H4 (cell line): ENCODE data around the gene AGPAT3. TPM values are rescaled to one million over a fixed set of nuclear protein-coding genes. Genes with fewer than 3 reads are reported as not detected.

Experiments
- DNase-seq: peaks from one replicate; pipeline ENCODE4 v3.0.0-alpha.2; 2015; ENCODE audit warnings: low spot score
- total RNA-seq: library from RNA; depleted of rRNA; stranded (reverse); fragments of >200 nt; shearing (Covaris generic); gene quantifications from 2 replicates; pipeline ENCODE4 v1.2.3, GENCODE V29; 2014

AGPAT3 gene
- total RNA-seq, 1 experiment from 2014 or later = 29.4 TPM

DNA sequence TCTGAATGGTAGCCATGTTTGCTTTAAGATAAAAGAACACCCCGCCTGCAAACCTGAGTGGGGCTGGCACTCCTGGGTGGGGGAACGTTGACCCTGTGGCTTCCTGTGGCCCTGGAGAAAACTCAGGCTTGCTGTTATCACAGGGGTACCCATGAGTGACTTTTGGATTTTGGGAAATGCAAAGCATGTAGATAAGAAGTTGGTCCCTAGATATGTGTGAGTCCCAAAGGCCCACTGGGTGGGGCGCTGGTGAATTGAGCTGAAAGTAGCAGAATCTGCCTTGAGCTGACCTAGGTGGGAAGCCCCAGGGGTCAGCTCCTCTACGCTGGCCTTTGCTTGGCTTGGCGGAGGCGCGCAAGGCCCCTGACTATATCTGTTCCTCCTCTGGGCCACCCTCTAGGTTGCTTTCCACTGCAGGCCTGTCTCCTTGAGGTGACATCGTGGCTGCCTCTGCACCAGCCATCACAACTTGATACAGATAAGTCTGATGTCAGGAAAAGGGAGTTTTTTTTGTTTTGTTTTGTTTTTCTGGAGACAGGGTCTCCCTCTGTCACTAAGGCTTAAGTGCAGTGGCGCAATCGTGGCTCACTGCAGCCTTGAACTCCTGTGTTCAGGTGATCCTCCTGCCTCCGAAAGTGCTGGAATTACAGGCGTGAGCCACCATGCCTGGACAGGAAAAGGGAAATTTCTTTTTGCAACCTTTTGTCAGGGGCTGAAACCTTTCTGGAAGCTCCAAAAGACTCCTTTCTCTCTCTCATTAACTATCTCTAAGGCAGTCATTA is 72.2 kb downstream of the AGPAT3 start:
- no peak for DNase-seq

GRCh38 chr21:43937891-43938309 is 72.9 kb downstream of the AGPAT3 start:
- no peak for DNase-seq

GRCh38 chr21:43938751-43939442 is 73.9 kb downstream of the AGPAT3 start:
- peak; percentile 53 for DNase-seq

GRCh38 chr21:43939443-43940328 is 74.7 kb downstream of the AGPAT3 start:
- DNase-seq = no peak

GRCh38 chr21:43940329-43941050 is 75.5 kb downstream of the AGPAT3 start:
- DNase-seq = no peak

GRCh38 chr21:43942201-43942600 is 77.2 kb downstream of the AGPAT3 start:
- DNase-seq = no peak

- no peak for DNase-seq
Measured at GRCh38 chr21:43942621-43943020, 77.6 kb downstream of the AGPAT3 start.

- no peak for DNase-seq
Measured at GRCh38 chr21:43943512-43944077, 78.6 kb downstream of the AGPAT3 start.

- no peak for DNase-seq
Measured at GRCh38 chr21:43944078-43944633, 79.1 kb downstream of the AGPAT3 start.

GRCh38 chr21:43944757-43945156 is 79.7 kb downstream of the AGPAT3 start:
- DNase-seq = no peak

GRCh38 chr21:43948740-43949498 is 83.9 kb downstream of the AGPAT3 start:
- DNase-seq = no peak

DNA sequence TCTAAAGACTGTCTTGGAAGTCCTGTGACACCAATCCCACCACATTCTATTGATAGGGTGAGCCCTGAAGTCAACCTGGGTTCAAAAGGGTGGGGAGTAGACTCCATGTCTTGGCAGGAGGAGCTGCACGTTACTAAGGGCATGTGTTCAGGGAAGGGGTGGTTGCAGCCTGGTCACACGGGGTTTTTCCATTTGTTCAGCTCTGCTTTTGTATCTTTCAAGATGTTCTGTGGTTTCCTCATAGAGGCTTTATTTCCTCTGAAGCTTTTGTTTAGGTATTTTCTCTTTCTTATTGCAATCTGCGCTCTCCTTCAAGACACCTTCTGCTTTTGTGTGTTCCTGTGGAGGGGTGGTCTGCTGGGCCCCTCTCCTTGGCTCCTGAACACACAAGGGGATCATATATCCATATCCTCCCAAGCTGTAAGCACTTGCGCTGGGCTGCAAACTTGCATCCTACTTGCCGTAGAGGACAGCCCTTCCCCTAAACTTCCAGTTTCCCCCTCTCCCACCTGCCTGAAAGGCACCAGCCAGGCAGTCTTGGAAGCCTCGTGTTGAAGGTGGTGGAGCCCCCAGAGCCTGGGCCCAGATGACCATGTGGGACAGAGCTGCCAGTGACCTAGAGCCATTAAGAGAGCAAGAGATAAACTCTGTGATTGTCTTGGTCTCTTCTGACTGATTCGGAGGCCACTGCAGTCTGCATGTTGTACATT is 84.6 kb downstream of the AGPAT3 start:
- no peak for DNase-seq

GRCh38 chr21:43950481-43950880 is 85.5 kb downstream of the AGPAT3 start:
- DNase-seq = no peak

DNA sequence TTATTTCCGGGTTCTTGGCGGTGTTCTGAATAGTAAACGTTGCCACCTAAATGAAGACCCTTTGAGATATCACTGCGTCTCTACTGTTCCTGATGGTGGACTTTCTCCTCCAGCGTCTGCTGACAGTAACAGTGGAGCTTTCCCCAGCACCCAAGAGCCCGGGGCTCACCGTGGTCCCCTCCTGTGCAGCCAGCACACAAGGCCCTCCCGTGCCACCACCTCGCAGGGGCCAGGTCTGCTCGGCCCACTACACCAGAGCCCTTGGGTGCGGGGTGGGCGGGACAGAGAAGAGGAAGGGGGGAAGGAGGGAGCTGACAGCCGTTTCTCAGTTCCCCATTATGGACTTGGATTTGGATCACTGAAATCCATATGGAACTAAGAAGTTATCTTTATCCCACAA is 85.9 kb downstream of the AGPAT3 start:
- DNase-seq = no peak

- no peak for DNase-seq
Measured at GRCh38 chr21:43951911-43952703, 87.1 kb downstream of the AGPAT3 start.

DNA sequence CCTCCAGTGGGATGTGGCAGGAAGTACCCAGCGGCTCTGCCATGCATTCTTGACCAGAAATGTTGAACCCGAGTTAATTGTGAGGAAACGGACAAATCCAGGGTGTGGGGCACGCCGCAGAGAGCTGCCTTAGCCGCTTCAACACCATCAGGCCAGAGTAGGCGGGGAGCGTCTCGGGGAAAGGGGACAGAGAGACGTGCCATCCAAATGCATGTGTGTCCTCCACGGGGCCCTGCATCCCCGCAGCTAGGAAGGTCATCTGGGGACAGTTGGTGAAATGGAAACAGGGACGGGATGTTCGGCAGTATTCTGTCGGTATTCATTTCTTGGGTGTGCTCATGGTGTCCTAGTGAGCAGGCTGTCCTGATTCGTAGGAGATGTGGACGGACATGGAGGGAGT is 88.0 kb downstream of the AGPAT3 start:
- DNase-seq = no peak

- DNase-seq = no peak
Measured at GRCh38 chr21:43954042-43954441, 89.0 kb downstream of the AGPAT3 start.

- DNase-seq = no peak
Measured at GRCh38 chr21:43954896-43955295, 89.9 kb downstream of the AGPAT3 start.
